ENCODE results near the gene MTTP. TPM values are rescaled to one million over a fixed set of nuclear protein-coding genes. Genes with fewer than 3 reads are reported as not detected.

MTTP gene
- total and polyA plus RNA-seq, 2 experiments from 2014 or later, result 40.1 to 92.2 TPM

DNA sequence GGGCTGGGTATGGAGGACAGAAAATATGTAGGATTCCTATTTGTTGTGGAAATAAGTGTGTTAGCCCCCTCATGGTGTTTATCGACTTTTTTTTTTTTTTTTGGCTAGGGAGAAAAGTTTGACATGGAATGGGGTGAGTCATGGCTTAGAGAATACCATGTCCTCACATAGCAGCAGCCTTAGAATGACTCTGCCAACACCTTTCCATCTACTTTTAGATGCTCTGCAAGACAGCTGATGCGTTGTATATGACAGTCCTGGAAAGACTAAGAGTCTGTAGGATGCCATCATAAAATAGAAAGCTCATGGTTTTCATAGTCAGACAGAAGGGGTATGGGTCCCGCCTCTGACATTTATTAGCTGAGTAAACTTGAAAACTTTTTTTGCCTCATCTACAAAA is 37.7 kb downstream of the MTTP start:
- no peaks in the 10 kb centered on the region for H3K79me2 ChIP-seq
- no peaks in the 10 kb centered on the region for H3K36me3 ChIP-seq (replicated peaks; ENCODE audit: insufficient read depth, low read depth)
- H3K9me3 ChIP-seq (ENCODE audit: low read depth), result no peaks in the 10 kb centered on the region
- TF ChIP-seq CTCF (IDR thresholded peaks at IDR 0.05; ENCODE audit: poor library complexity) (no peak), EZH2phosphoT487 (IDR thresholded peaks at IDR 0.05; ENCODE audit: low read depth, severe bottlenecking, unreplicated experiment) (no peak), EZH2 (IDR thresholded peaks at IDR 0.05; ENCODE audit: borderline replicate concordance) (no peak)
- H3K4me3 ChIP-seq, result no peak overlapping the region
- no peaks in the 10 kb centered on the region for H3K27me3 ChIP-seq
- H3K4me1 ChIP-seq (ENCODE audit: insufficient read depth), result no peaks in the 10 kb centered on the region
- H3K4me2 ChIP-seq, result no peak overlapping the region
- H3K9me2 ChIP-seq (replicated peaks; ENCODE audit: insufficient read depth), result no peaks in the 10 kb centered on the region
- no peak for DNase-seq (ENCODE audit: low spot score)
- no peak overlapping the region for H3K27ac ChIP-seq
- 88% methylated on average over 3 of the region's 3 CpGs for WGBS (ENCODE audit: low lambda C conversion rate, missing lambda C conversion rate)
- H2AFZ ChIP-seq, result no peak overlapping the region
- H4K20me1 ChIP-seq (ENCODE audit: insufficient read depth, poor library complexity, severe bottlenecking), result no peaks in the 10 kb centered on the region

GRCh38 chr4:99612704-99613103 is 38.1 kb downstream of the MTTP start:
- Histone ChIP-seq H2AFZ (no peak overlapping the region), H3K79me2 (no peaks in the 10 kb centered on the region), H4K20me1 (ENCODE audit: insufficient read depth, poor library complexity, severe bottlenecking) (no peaks in the 10 kb centered on the region), H3K36me3 (replicated peaks; ENCODE audit: insufficient read depth, low read depth) (no peaks in the 10 kb centered on the region), H3K4me1 (ENCODE audit: insufficient read depth) (no peaks in the 10 kb centered on the region), H3K27me3 (no peaks in the 10 kb centered on the region), H3K9me3 (ENCODE audit: low read depth) (no peaks in the 10 kb centered on the region), H3K27ac (no peak overlapping the region), H3K4me2 (no peak overlapping the region), H3K4me3 (no peak overlapping the region), H3K9me2 (replicated peaks; ENCODE audit: insufficient read depth) (no peaks in the 10 kb centered on the region)
- TF ChIP-seq EZH2phosphoT487 (IDR thresholded peaks at IDR 0.05; ENCODE audit: low read depth, severe bottlenecking, unreplicated experiment), result no peak
- no peak for TF ChIP-seq CTCF (IDR thresholded peaks at IDR 0.05; ENCODE audit: poor library complexity)
- TF ChIP-seq EZH2 (IDR thresholded peaks at IDR 0.05; ENCODE audit: borderline replicate concordance), result no peak
- 82% methylated on average over 5 of the region's 5 CpGs for WGBS (ENCODE audit: low lambda C conversion rate, missing lambda C conversion rate)
- no peak for DNase-seq (ENCODE audit: low spot score)

- Histone ChIP-seq H3K79me2 (no peaks in the 10 kb centered on the region), H4K20me1 (ENCODE audit: insufficient read depth, poor library complexity, severe bottlenecking) (no peaks in the 10 kb centered on the region), H3K4me3 (no peak overlapping the region), H3K27ac (peak overlapping the region; percentile 49), H3K9me3 (ENCODE audit: low read depth) (no peaks in the 10 kb centered on the region), H3K4me1 (ENCODE audit: insufficient read depth) (no peaks in the 10 kb centered on the region), H3K36me3 (replicated peaks; ENCODE audit: insufficient read depth, low read depth) (no peaks in the 10 kb centered on the region), H3K9me2 (replicated peaks; ENCODE audit: insufficient read depth) (no peaks in the 10 kb centered on the region), H3K27me3 (no peaks in the 10 kb centered on the region), H2AFZ (no peak overlapping the region), H3K4me2 (no peak overlapping the region)
- 81% methylated on average over 1 of the region's 1 CpG for WGBS (ENCODE audit: low lambda C conversion rate, missing lambda C conversion rate)
- no peak for DNase-seq (ENCODE audit: low spot score)
- TF ChIP-seq CTCF (IDR thresholded peaks at IDR 0.05; ENCODE audit: poor library complexity) (no peak), EZH2phosphoT487 (IDR thresholded peaks at IDR 0.05; ENCODE audit: low read depth, severe bottlenecking, unreplicated experiment) (no peak), EZH2 (IDR thresholded peaks at IDR 0.05; ENCODE audit: borderline replicate concordance) (no peak)
Observed at GRCh38 chr4:99614491-99614890, 39.9 kb downstream of the MTTP start.

Data from hepatocyte (in vitro differentiated cells).